ENCODE data around the gene DLGAP1. TPM values are rescaled to one million over a fixed set of nuclear protein-coding genes. Genes with fewer than 3 reads are reported as not detected.
"Not testable (repeated sequence)": the region's sequence is repeated elsewhere in the genome, so short reads cannot be mapped to it uniquely, and the experiment has no call there.

The DLGAP1 gene
- total RNA-seq, 1 experiment from 2014 or later = 0.46 TPM

- no peak for DNase-seq (ENCODE audit: low read depth)
These were observed 732.3 kb downstream of the DLGAP1 start for GRCh38 chr18:3722649-3723433.

GRCh38 chr18:3721771-3722648, 733.1 kb downstream of the DLGAP1 start:
- DNase-seq (ENCODE audit: low read depth) = no peak

GRCh38 chr18:3720818-3721545, 734.1 kb downstream of the DLGAP1 start:
- DNase-seq (ENCODE audit: low read depth) = no peak

- no peak for DNase-seq (ENCODE audit: low read depth)
These were observed 734.9 kb downstream of the DLGAP1 start for GRCh38 chr18:3720159-3720558.

GRCh38 chr18:3717376-3718025, 737.6 kb downstream of the DLGAP1 start:
- DNase-seq (ENCODE audit: low read depth) = no peak

- no peak for DNase-seq (ENCODE audit: low read depth)
These were observed 738.9 kb downstream of the DLGAP1 start for GRCh38 chr18:3716116-3716660.

- no peak for DNase-seq (ENCODE audit: low read depth)
These were observed 739.7 kb downstream of the DLGAP1 start for GRCh38 chr18:3715231-3716080.

GRCh38 chr18:3713708-3714107, 741.4 kb downstream of the DLGAP1 start:
- DNase-seq (ENCODE audit: low read depth) = no peak

- no peak for DNase-seq (ENCODE audit: low read depth)
These were observed 741.9 kb downstream of the DLGAP1 start for GRCh38 chr18:3713166-3713565.

- DNase-seq (ENCODE audit: low read depth) = no peak
These were observed 742.6 kb downstream of the DLGAP1 start for GRCh38 chr18:3712491-3712890.

GRCh38 chr18:3710712-3711301, 744.3 kb downstream of the DLGAP1 start:
- peak; percentile 9 for DNase-seq (ENCODE audit: low read depth)

- no peak for DNase-seq (ENCODE audit: low read depth)
These were observed 745.9 kb downstream of the DLGAP1 start for GRCh38 chr18:3709205-3709604.

- DNase-seq (ENCODE audit: low read depth) = peak; percentile 8
These were observed 748.6 kb downstream of the DLGAP1 start for GRCh38 chr18:3706279-3707097.

GRCh38 chr18:3704556-3705344, 750.4 kb downstream of the DLGAP1 start:
- DNase-seq (ENCODE audit: low read depth) = no peak

GRCh38 chr18:3703732-3704176, 751.4 kb downstream of the DLGAP1 start:
- DNase-seq (ENCODE audit: low read depth) = peak; percentile 46

- DNase-seq (ENCODE audit: low read depth) = not testable (repeated sequence)
These were observed 755.2 kb downstream of the DLGAP1 start for GRCh38 chr18:3699707-3700567.

Data from LHCN-M2 (cell line).